Endothelial cell of umbilical vein (primary cell): Measurements from ENCODE around the gene MMRN2.
"Not testable (repeated sequence)": the region's sequence is repeated elsewhere in the genome, so short reads cannot be mapped to it uniquely, and the experiment has no call there.

Experiments
- EZH2 ChIP-seq: IDR thresholded peaks from 2 replicates; pipeline ENCODE4 v1.6.1; 2012; ENCODE audit warnings: borderline replicate concordance, low read depth, mild to moderate bottlenecking, moderate library complexity, low read length, inconsistent platforms; ENCODE audit not compliant: severe bottlenecking
- FOS ChIP-seq: IDR thresholded peaks from 2 replicates; pipeline ENCODE4 v1.6.1; 2011; ENCODE audit warnings: mild to moderate bottlenecking, low read length, moderate library complexity, borderline replicate concordance; ENCODE audit not compliant: insufficient read depth
- MYC ChIP-seq: IDR thresholded peaks from one replicate; pipeline ENCODE4 v1.6.1; 2011; ENCODE audit warnings: mild to moderate bottlenecking, low read depth, low read length
- POLR2AphosphoS5 ChIP-seq: IDR thresholded peaks from 2 replicates; pipeline ENCODE4 v1.6.1; 2012; ENCODE audit warnings: low read depth, mild to moderate bottlenecking, control low read depth, low read length, moderate library complexity; ENCODE audit not compliant: insufficient read depth
- TF ChIP-seq, protein P1 (sequence below), 2 donors: IDR thresholded peaks; 1 replicate in 1 of 2; 2 replicates in 1 of 2; pipeline ENCODE4 v1.5.1; 2011; ENCODE audit warnings: low read length in 2 of 2, mild to moderate bottlenecking in 2 of 2, moderate library complexity in 2 of 2, control low read depth in 1 of 2, inconsistent platforms in 1 of 2, low read depth in 1 of 2; ENCODE audit not compliant: insufficient read depth in 1 of 2; ENCODE audit errors: extremely low read depth in 1 of 2
- TF ChIP-seq, protein P2 (sequence below): IDR thresholded peaks from 2 replicates; pipeline ENCODE4 v1.6.1; 2011; ENCODE audit not compliant: insufficient read depth, insufficient read length

DNA sequence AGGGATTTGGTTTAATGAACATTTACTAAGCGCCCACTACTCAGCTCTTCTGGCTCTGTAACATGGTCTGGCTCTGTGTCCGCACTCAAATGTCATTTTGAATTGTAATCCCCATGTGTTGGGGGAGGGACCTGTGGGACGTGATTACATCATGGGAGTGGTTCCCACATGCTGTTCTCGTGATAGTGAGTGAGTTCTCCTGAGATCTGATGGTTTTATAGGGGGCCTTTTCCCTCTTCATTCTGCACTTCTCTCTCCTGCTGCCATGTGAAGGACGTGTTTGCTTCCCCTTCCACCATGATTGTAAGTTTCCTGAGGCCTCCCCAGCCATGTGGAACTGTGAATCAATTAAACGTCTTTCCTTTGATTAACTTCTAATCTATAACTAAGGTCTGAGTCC is 23.6 kb upstream of the MMRN2 start:
- TF ChIP-seq MYC, EZH2, FOS, POLR2AphosphoS5: not testable (repeated sequence)
- TF ChIP-seq, protein P1, sequence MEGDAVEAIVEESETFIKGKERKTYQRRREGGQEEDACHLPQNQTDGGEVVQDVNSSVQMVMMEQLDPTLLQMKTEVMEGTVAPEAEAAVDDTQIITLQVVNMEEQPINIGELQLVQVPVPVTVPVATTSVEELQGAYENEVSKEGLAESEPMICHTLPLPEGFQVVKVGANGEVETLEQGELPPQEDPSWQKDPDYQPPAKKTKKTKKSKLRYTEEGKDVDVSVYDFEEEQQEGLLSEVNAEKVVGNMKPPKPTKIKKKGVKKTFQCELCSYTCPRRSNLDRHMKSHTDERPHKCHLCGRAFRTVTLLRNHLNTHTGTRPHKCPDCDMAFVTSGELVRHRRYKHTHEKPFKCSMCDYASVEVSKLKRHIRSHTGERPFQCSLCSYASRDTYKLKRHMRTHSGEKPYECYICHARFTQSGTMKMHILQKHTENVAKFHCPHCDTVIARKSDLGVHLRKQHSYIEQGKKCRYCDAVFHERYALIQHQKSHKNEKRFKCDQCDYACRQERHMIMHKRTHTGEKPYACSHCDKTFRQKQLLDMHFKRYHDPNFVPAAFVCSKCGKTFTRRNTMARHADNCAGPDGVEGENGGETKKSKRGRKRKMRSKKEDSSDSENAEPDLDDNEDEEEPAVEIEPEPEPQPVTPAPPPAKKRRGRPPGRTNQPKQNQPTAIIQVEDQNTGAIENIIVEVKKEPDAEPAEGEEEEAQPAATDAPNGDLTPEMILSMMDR (IDR thresholded peaks at IDR 0.05; ENCODE audit: extremely low read depth in 1 of 2, insufficient read depth in 1 of 2, low read depth in 1 of 2, low read length in 2 of 2) = not testable (repeated sequence)
- TF ChIP-seq, protein P2, sequence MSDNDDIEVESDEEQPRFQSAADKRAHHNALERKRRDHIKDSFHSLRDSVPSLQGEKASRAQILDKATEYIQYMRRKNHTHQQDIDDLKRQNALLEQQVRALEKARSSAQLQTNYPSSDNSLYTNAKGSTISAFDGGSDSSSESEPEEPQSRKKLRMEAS = not testable (repeated sequence)
